HUDEP-2 (cell line): ENCODE results near the gene PHAF1.

ENCODE experiments used
- DNase-seq, 76 experiments: peaks; one replicate each; lab custom pipeline; 2025; ENCODE audit not compliant: unreplicated experiment in 76 of 76; lab: John Stamatoyannopoulos, UW

The PHAF1 gene

GRCh38 chr16:67177743-67178699 lies 68.3 kb downstream of the PHAF1 start:
- peak in 17 of 76 experiments; percentile 12 to 48 (median 20) for DNase-seq

- peak in 13 of 76 experiments; percentile 5 to 33 (median 14) for DNase-seq
Observed at GRCh38 chr16:67179421-67180080, 69.8 kb downstream of the PHAF1 start.

- no peak for DNase-seq
Observed at GRCh38 chr16:67180166-67180565, 70.4 kb downstream of the PHAF1 start.

GRCh38 chr16:67181346-67181745 lies 71.6 kb downstream of the PHAF1 start:
- DNase-seq: no peak

- no peak for DNase-seq
Observed at GRCh38 chr16:67182288-67182687, 72.5 kb downstream of the PHAF1 start.

- DNase-seq: no peak
Observed at GRCh38 chr16:67183284-67183626, 73.5 kb downstream of the PHAF1 start.

GRCh38 chr16:67183627-67184452 lies 74.1 kb downstream of the PHAF1 start, which contains the start of gene MATCAP1:
TSS of gene MATCAP1 (minus strand) at chr16:67183963. CDS start at chr16:67180610, 3,353 bp downstream.
- DNase-seq: peak in 75 of 76 experiments; percentile 62 to 97 (median 92)

GRCh38 chr16:67184453-67184994 lies 74.8 kb downstream of the PHAF1 start:
- no peak for DNase-seq

- peak in 74 of 76 experiments; percentile 16 to 89 (median 75) for DNase-seq
Observed at GRCh38 chr16:67184995-67185650, 75.4 kb downstream of the PHAF1 start.

- no peak for DNase-seq
Observed at GRCh38 chr16:67185651-67186134, 76.0 kb downstream of the PHAF1 start.

- no peak for DNase-seq
Observed at GRCh38 chr16:67186550-67186950, 76.8 kb downstream of the PHAF1 start.

- DNase-seq: no peak
Observed at GRCh38 chr16:67187175-67187890, 77.6 kb downstream of the PHAF1 start.

- DNase-seq: no peak
Observed at GRCh38 chr16:67188323-67188722, 78.6 kb downstream of the PHAF1 start.

- DNase-seq: no peak
Observed at GRCh38 chr16:67188798-67189197, 79.1 kb downstream of the PHAF1 start.

- DNase-seq: no peak
Observed at GRCh38 chr16:67190041-67190440, 80.3 kb downstream of the PHAF1 start, which contains the start of gene EXOC3L1. TSS of gene EXOC3L1 (minus strand) at chr16:67190136. CDS start at chr16:67189676, 460 bp downstream.

GRCh38 chr16:67190448-67191399 lies 81.0 kb downstream of the PHAF1 start:
- peak in 44 of 76 experiments; percentile 13 to 68 (median 32) for DNase-seq

- no peak for DNase-seq
Observed at GRCh38 chr16:67191411-67191994, 81.8 kb downstream of the PHAF1 start.
